Memory B cell (primary cell): Measurements from ENCODE around the gene ADAMTSL2.

ENCODE experiments used
- ATAC-seq: fragments of 150-1000 bp; cut with Tn5 transposase; 2 replicates; pipeline ENCODE4 v1.10.0; 2021; ENCODE audit warnings: low read depth, mild to moderate bottlenecking, moderate library complexity
- DNase-seq, 2 donors: peaks; one replicate each; pipeline ENCODE4 v3.0.0; 2022; ENCODE audit warnings: low spot score in 2 of 2
- H3K27ac Mint-ChIP-seq: one replicate; pipeline ENCODE4 v1.8.0; 2022; ENCODE audit warnings: mild to moderate bottlenecking, moderate library complexity, mixed read lengths
- H3K27me3 Mint-ChIP-seq: one replicate; pipeline ENCODE4 v1.8.0; 2022; ENCODE audit warnings: mixed read lengths
- H3K36me3 Mint-ChIP-seq: one replicate; pipeline ENCODE4 v1.8.0; 2022; ENCODE audit warnings: mild to moderate bottlenecking, mixed read lengths
- H3K4me1 Mint-ChIP-seq: one replicate; pipeline ENCODE4 v1.8.0; 2022; ENCODE audit warnings: mixed read lengths
- H3K4me3 Mint-ChIP-seq: one replicate; pipeline ENCODE4 v1.8.0; 2022; ENCODE audit warnings: mild to moderate bottlenecking, moderate library complexity, mixed read lengths
- H3K9me3 Mint-ChIP-seq: one replicate; pipeline ENCODE4 v1.8.0; 2022; ENCODE audit warnings: mixed read lengths

The ADAMTSL2 gene

GRCh38 chr9:133494636-133495326, 39.7 kb upstream of the ADAMTSL2 start:
- H3K27ac Mint-ChIP-seq, result no peak overlapping the region
- H3K4me1 Mint-ChIP-seq, result peaks cover 2% of the 10 kb centered on the region
- no peaks in the 10 kb centered on the region for H3K9me3 Mint-ChIP-seq
- DNase-seq (no peak), ATAC-seq (no peak)
- H3K27me3 Mint-ChIP-seq, result peaks cover 18% of the 10 kb centered on the region
- H3K4me3 Mint-ChIP-seq, result no peak overlapping the region
- H3K36me3 Mint-ChIP-seq, result no peaks in the 10 kb centered on the region

DNA sequence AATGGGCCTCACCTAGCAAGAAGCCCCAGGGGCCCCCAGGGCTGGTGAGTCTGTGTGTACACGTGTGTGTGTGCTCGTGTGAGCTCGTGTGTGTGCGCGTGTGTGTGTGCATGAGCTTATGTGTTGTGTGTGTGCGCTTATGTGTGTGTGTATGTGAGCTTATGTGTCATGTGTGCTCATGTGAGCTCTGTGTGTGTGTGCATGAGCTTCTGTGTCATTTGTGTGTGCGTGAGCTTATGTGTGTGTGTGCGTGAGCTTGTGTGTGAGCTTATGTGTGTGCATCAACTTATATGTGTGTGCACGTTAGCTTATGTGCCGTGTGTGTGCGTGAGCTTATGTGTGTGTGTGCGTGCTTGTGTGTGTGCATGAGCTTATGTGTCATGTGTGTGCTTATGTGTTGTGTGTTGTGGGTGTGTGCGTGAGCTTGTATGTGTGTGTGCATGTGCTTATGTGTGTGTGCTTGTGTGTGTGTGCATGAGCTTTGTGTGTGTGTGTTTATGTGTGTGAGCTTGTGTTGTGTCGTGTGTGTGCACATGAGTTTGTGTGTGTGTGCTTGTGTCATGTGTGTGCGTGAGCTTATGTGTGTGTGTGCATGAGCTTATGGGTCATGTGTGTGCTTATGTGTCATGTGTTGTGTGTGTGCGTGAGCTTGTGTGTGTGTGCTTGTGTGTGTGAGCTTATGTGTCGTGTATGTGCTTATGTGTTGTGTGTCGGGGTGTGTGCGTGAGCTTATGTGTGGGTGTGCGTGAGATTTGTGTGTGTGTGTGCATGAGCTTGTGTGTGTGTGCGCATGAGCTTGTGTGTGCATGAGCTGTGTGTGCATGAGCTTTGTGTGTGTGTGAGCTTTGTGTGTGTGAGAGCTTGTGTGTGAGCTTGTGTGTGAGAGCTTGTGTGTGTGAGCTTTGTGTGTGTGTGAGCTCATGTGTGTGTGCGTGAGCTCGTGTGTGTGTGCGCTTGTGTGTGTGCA, 38.9 kb upstream of the ADAMTSL2 start:
- H3K27ac Mint-ChIP-seq, result no peak overlapping the region
- DNase-seq (no peak), ATAC-seq (no peak)
- peaks cover under 1% of the 10 kb centered on the region for H3K9me3 Mint-ChIP-seq
- H3K36me3 Mint-ChIP-seq, result no peaks in the 10 kb centered on the region
- peaks cover 2% of the 10 kb centered on the region for H3K4me1 Mint-ChIP-seq
- H3K27me3 Mint-ChIP-seq, result peaks cover 13% of the 10 kb centered on the region
- no peak overlapping the region for H3K4me3 Mint-ChIP-seq

DNA sequence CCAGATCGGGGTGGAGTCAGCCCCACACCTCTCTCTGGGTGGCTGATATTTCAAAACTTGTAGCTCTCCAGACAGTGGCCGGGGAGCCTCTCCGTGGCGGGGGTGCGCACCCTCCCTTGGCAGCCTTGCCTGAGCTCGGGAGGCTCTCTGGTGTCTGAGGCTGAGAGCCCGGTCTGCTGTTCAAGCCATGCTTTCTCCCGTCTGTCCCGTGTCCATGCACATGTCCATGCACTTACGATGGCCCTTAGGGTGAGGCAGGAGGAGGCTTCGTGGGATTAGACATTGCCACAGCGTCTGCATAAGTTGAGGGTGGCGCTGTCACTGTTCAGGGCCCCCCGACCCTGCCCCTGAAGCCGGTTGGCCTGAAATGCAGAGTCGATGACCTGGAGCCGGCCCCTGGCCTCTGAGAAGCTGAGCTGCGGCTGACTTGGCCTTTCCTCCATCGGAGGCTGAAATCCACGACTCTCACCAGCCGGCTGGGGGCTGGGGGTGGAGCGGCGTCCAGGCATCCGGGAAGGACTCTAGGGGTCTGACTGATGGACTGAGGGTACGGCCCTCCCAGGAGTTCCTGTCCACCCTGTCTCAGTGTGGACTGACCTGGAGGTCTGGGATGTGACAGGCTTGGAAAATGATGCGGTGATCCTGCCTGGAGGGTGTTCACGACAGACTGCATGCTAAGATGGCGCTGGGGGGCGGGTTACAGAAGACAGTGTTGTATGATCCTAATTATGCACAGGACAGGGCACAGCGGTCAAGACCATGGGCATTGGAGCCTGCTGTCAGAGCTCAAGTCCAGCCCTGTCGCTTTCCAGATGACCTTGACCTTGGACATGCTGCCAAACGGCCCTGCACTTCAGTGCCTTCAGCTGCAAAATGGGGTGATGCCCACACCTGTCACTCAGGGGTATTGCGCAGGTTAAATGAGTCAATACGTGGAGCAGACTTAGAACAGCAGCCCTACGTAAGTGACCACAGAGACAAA, 37.4 kb upstream of the ADAMTSL2 start:
- no peak overlapping the region for H3K4me3 Mint-ChIP-seq
- H3K4me1 Mint-ChIP-seq, result peaks cover 2% of the 10 kb centered on the region
- peaks cover 4% of the 10 kb centered on the region for H3K36me3 Mint-ChIP-seq
- DNase-seq, result no peak
- H3K9me3 Mint-ChIP-seq, result peaks cover 11% of the 10 kb centered on the region
- ATAC-seq, result no peak
- peaks cover 14% of the 10 kb centered on the region for H3K27me3 Mint-ChIP-seq
- H3K27ac Mint-ChIP-seq, result no peak overlapping the region

DNA sequence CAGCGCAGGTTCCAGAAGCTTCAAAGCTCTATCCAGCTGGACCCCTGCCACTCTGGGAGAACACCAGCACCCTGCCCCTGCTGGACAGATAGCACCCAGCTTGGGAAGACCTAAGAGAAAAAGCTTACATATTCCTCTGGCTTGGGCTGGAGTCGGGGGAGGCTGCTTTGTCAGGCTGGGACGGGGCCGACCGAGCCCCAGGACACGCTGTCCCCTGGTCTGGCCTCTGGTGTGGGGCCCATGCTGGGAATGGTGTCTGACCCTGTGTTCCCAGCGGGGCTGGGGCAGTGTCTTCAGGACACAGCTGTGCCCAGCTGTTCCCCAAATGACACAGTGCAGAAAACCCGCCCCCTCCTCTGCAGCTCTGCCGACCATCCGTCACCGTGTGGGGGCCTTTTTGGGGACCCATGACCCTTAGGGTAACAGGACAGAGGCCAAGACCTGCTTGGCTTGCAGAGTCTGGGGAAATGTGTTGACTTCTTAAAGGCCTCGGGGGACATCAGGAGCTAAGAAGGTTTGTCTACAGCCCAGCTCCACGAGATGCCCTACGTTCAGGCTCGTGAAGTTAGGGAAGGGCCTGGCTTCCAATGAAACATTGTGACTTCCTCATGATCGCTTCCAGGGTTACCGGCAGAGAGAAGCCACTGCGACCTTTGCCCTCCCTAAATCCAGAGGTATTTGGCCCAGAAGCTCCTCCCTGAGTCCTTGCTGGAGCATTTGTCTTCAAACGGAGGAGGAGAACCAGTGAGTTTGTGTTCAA, 35.2 kb upstream of the ADAMTSL2 start:
- Mint-ChIP-seq H3K27ac (no peak overlapping the region), H3K36me3 (peaks cover 9% of the 10 kb centered on the region), H3K4me1 (peaks cover 2% of the 10 kb centered on the region), H3K27me3 (peaks cover 16% of the 10 kb centered on the region), H3K4me3 (no peak overlapping the region), H3K9me3 (peaks cover 20% of the 10 kb centered on the region)
- ATAC-seq (no peak), DNase-seq (no peak)

GRCh38 chr9:133499892-133500270, 34.6 kb upstream of the ADAMTSL2 start:
- ATAC-seq (no peak), DNase-seq (no peak)
- peaks cover 16% of the 10 kb centered on the region for H3K27me3 Mint-ChIP-seq
- peaks cover 20% of the 10 kb centered on the region for H3K9me3 Mint-ChIP-seq
- H3K27ac Mint-ChIP-seq, result no peak overlapping the region
- peaks cover 9% of the 10 kb centered on the region for H3K36me3 Mint-ChIP-seq
- H3K4me3 Mint-ChIP-seq, result no peak overlapping the region
- peaks cover 2% of the 10 kb centered on the region for H3K4me1 Mint-ChIP-seq

DNA sequence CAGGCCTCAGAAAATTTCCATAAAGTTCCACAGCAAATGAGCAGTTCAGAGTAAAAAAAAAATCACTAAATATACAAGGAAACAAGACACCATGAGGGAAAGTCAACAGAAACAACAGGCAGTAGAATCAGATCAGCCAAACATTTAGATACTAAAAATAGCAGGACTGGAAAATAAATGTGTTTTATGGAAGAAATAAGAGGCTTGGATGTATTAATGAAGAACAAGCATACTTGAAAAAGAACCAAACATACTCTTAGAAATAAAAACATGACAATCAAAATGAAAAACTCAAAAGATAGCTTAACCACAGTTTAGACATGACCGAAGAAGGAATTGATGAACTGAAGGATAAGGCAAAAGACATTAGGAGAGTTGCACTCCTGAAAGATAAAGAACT, 32.4 kb upstream of the ADAMTSL2 start:
- ATAC-seq (no peak), DNase-seq (no peak)
- peaks cover 17% of the 10 kb centered on the region for H3K27me3 Mint-ChIP-seq
- H3K9me3 Mint-ChIP-seq, result peaks cover 20% of the 10 kb centered on the region
- peaks cover 2% of the 10 kb centered on the region for H3K4me1 Mint-ChIP-seq
- no peak overlapping the region for H3K4me3 Mint-ChIP-seq
- H3K27ac Mint-ChIP-seq, result no peak overlapping the region
- H3K36me3 Mint-ChIP-seq, result peaks cover 9% of the 10 kb centered on the region

DNA sequence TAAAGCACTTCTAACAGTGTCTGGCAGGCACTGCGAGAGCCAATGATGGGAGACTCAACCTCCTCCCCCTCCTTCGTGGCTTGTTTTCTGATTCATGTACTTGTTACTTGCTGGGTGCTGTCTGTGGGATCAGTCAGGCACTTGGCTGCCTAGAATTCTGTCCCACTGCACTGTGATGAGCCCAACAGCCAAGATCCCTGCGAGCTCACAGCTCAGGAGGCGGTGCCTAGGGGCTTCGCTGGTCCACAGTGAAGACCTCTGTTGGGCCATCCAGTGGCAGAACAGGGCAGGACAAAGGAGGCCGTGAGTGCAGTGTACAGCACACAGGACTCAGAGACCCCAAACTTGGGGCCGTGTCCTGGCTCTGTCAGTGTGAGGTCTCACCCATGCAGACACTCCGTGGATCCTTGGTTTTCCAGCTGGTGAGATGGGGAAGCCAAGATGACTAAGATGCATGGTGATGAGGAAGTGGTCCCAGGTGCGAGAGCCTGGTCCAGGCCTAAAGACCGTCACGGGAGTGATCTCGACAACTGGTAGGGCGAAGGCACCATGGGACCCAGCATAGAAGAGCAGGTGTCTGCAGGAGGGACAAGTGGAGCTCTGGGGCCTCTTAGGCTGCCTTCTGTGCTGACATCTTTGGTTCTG, 29.2 kb upstream of the ADAMTSL2 start:
- H3K9me3 Mint-ChIP-seq, result peaks cover 20% of the 10 kb centered on the region
- peaks cover 9% of the 10 kb centered on the region for H3K36me3 Mint-ChIP-seq
- DNase-seq (no peak), ATAC-seq (no peak)
- no peaks in the 10 kb centered on the region for H3K4me1 Mint-ChIP-seq
- H3K27me3 Mint-ChIP-seq, result peaks cover 15% of the 10 kb centered on the region
- H3K4me3 Mint-ChIP-seq, result no peak overlapping the region
- no peak overlapping the region for H3K27ac Mint-ChIP-seq

GRCh38 chr9:133505901-133506652, 28.4 kb upstream of the ADAMTSL2 start:
- Mint-ChIP-seq H3K27ac (no peak overlapping the region), H3K4me3 (no peak overlapping the region), H3K36me3 (peaks cover 8% of the 10 kb centered on the region), H3K9me3 (peaks cover 17% of the 10 kb centered on the region), H3K27me3 (peaks cover 12% of the 10 kb centered on the region), H3K4me1 (no peaks in the 10 kb centered on the region)
- ATAC-seq (no peak), DNase-seq (no peak)

- H3K27me3 Mint-ChIP-seq, result peaks cover 12% of the 10 kb centered on the region
- H3K9me3 Mint-ChIP-seq, result peaks cover 12% of the 10 kb centered on the region
- H3K4me1 Mint-ChIP-seq, result no peaks in the 10 kb centered on the region
- H3K4me3 Mint-ChIP-seq, result no peak overlapping the region
- peaks cover 5% of the 10 kb centered on the region for H3K36me3 Mint-ChIP-seq
- no peak overlapping the region for H3K27ac Mint-ChIP-seq
- ATAC-seq (no peak), DNase-seq (no peak)
Observed at GRCh38 chr9:133506653-133507038, 27.9 kb upstream of the ADAMTSL2 start.

DNA sequence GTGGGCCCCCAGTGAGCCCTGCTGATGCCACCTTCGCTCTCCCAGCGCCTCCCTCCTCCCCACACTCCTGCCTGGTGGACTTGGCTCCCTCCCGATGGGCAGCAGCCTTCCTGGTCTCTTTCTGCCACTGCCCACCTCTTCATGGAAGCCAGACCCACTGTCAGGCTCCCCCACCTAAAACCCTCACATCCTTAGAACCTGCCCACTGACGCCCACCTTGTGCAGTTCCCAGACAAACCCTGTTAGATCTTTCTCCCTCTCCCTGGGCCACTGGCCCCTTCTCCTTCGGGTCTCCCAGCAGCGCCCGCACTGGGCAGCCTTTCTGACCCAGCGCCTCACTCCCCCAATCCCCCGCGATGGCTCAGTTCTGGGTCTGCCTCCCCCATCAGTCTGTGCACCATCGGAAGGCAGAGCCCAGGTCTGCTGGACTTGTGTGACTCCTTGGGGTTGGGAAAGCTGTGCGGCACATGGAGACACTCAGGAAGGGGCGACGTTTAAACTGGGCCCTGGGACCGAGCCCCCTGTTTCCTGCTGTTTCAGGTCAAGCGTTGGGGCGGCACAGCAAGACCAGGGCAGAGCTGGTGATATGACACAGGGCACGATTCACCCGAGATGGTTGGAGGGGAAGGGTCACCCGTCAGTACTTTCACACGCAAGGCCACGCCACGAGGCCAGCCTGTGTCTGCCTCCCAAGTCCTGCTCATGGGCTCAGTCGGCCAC, 27.1 kb upstream of the ADAMTSL2 start:
- Mint-ChIP-seq H3K27me3 (peaks cover 11% of the 10 kb centered on the region), H3K27ac (no peak overlapping the region), H3K36me3 (peaks cover 3% of the 10 kb centered on the region), H3K9me3 (peaks cover 7% of the 10 kb centered on the region), H3K4me3 (no peak overlapping the region), H3K4me1 (no peaks in the 10 kb centered on the region)
- ATAC-seq (no peak), DNase-seq (no peak)

- Mint-ChIP-seq H3K9me3 (peaks cover 3% of the 10 kb centered on the region), H3K4me3 (no peak overlapping the region), H3K27ac (no peak overlapping the region), H3K36me3 (no peaks in the 10 kb centered on the region), H3K4me1 (no peaks in the 10 kb centered on the region), H3K27me3 (peaks cover 9% of the 10 kb centered on the region)
- DNase-seq (no peak), ATAC-seq (no peak)
Observed at GRCh38 chr9:133508046-133508445, 26.5 kb upstream of the ADAMTSL2 start.
